K562 treated with DMSO at 1 percent for 24 hours (cell line): ENCODE measurements around the gene PIP4P1. TPM values are rescaled to one million over a fixed set of nuclear protein-coding genes. Genes with fewer than 3 reads are reported as not detected.

ENCODE experiments used
- total RNA-seq: library from RNA; unstranded; fragments of 300-600 nt; gene quantifications from 2 replicates; pipeline ENCODE4 v1.2.3, GENCODE V29; 2022; ENCODE audit warnings: low read depth; ENCODE audit not compliant: insufficient read depth

Gene PIP4P1
- total RNA-seq = 29.3 and 34.6 TPM in 2 replicates

GRCh38 chr14:20461225-20462141 is at the start of gene PIP4P1:
PIP4P1 (minus strand) TSS chr14:20461434; CDS start chr14:20461325, 109 bp downstream.

GRCh38 chr14:20469242-20469889 is 8.1 kb upstream of the PIP4P1 start, which contains the start of gene PNP:
PNP (plus strand) TSS chr14:20469406; CDS start chr14:20469525, 119 bp downstream.

GRCh38 chr14:20454516-20455354 is 6.5 kb downstream of the PIP4P1 start, which contains the start of the genes APEX1 and OSGEP:
APEX1 (plus strand) TSS chr14:20455226; CDS start chr14:20455646, 420 bp downstream.
OSGEP (minus strand) TSS chr14:20454812; CDS start chr14:20454683, 129 bp downstream.

GRCh38 chr14:20435582-20436362 is 25.5 kb downstream of the PIP4P1 start, which contains the start of gene KLHL33:
KLHL33 (minus strand) TSS chr14:20436166; CDS start chr14:20435811, 355 bp downstream.

DNA sequence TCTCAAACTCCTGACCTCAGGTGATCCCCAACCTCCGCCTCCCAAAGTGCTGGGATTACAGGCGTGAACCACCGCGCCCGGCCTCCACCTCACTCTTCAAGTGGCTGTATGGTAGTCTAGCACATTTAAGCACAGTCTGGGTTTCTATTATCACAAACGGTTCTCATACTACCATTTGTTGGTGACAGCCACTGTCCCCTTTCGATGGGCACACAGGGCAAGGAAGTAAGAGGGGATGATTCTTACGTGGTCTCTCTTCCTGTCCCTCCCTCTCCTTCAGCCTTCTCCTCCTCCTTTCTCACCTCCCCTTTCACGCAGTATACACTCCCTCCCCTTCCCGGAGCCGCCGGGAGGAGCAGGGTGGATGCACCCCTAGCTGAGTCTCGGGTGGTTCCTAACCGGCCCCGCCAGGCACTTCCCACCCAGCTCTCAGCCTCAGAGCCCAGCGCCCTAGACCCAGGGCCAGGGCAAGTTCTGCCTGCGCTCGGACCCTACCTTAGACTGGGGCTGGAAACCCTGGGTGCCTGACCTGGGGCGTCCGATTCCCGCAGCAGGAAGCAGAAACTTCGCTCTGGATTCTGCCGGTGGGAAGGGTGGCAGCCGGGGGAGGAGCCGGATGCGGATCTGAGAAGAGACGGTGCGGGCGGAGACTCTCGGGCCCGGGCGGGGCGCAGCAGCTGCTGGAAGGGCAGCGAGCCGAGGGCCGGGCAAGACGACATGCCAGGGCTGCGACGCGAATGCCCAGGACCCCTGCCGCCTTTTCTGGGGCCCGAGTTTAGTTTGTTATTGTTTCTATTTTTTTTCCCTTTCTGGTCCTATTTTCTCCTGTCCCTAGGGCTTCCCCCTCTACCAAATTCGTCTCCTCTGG is 48.1 kb downstream of the PIP4P1 start, which contains the start of gene TEP1:
TEP1 (minus strand) TSS at position 626 of the 868 bp plus-strand sequence. CDS start 5,062 bp downstream, outside the sequence.

Other genes with a start within 250 kb of the PIP4P1 start
- not detected in 2 replicates for gene OR11H6, start 237.7 kb downstream of the PIP4P1 start, total RNA-seq
- not detected in 2 replicates for gene OR11H7, start 232.5 kb downstream of the PIP4P1 start, total RNA-seq
- gene OR11H4, start 222.1 kb downstream of the PIP4P1 start, total RNA-seq = not detected in 2 replicates
- 4.7 and 9.8 TPM in 2 replicates for gene TTC5, start 155.5 kb downstream of the PIP4P1 start, total RNA-seq
- gene CCNB1IP1, start 128.2 kb downstream of the PIP4P1 start, total RNA-seq = 63.5 and 64.1 TPM in 2 replicates
- 22.0 and 25.2 TPM in 2 replicates for gene PARP2, start 117.8 kb downstream of the PIP4P1 start, total RNA-seq
- 14.2 and 17.7 TPM in 2 replicates for gene TEP1, start 47.9 kb downstream of the PIP4P1 start, total RNA-seq
- 0.07 TPM in 1 of 2 replicates, not detected in the other for gene KLHL33, start 25.3 kb downstream of the PIP4P1 start, total RNA-seq
- 47.4 and 50.6 TPM in 2 replicates for gene OSGEP, start 6.6 kb downstream of the PIP4P1 start, total RNA-seq
- gene APEX1, start 6.2 kb downstream of the PIP4P1 start, total RNA-seq = 110 and 122 TPM in 2 replicates
- 67.6 and 79.5 TPM in 2 replicates for gene PNP, start 8.0 kb upstream of the PIP4P1 start, total RNA-seq
- gene RNASE10, start 44.1 kb upstream of the PIP4P1 start, total RNA-seq = not detected in 2 replicates
- gene RNASE9, start 99.6 kb upstream of the PIP4P1 start, total RNA-seq = not detected in 2 replicates
- gene RNASE11, start 126.6 kb upstream of the PIP4P1 start, total RNA-seq = not detected in 2 replicates
- not detected in 2 replicates for gene RNASE12, start 129.9 kb upstream of the PIP4P1 start, total RNA-seq
- not detected in 2 replicates for gene OR6S1, start 180.3 kb upstream of the PIP4P1 start, total RNA-seq
- 1.3 and 1.7 TPM in 2 replicates for gene RNASE4, start 223.1 kb upstream of the PIP4P1 start, total RNA-seq
- gene ANG, start 227.3 kb upstream of the PIP4P1 start, total RNA-seq = 1.5 and 2.2 TPM in 2 replicates